DND-41 (cell line): Measurements from ENCODE around the gene RERG.
A peak's percentile ranks its signal among the peaks of the same experiment; 100 is the strongest.

ENCODE experiments used
- ATAC-seq: fragments of 200-7000 bp; cut with Tn5 transposase; 3 replicates; pipeline ENCODE4 v1.9.1; 2021; ENCODE audit warnings: low read depth; ENCODE audit not compliant: insufficient read depth
- DNase-seq: peaks from one replicate; pipeline ENCODE4 v3.0.0-alpha.2; 2020
- H2AFZ ChIP-seq: 2 replicates; pipeline ENCODE4 v1.6.0; 2012; ENCODE audit warnings: low read depth, low read length
- H3K27ac ChIP-seq: 2 replicates; pipeline ENCODE4 v1.5.1; 2012; ENCODE audit warnings: low read length, inconsistent platforms
- H3K27me3 ChIP-seq: fragments of 200-600 bp; sonication (generic); 2 replicates; pipeline ENCODE4 v1.6.0; 2012; ENCODE audit warnings: low read length, mild to moderate bottlenecking, inconsistent platforms; ENCODE audit not compliant: insufficient read depth, poor library complexity
- H3K36me3 ChIP-seq: 2 replicates; pipeline ENCODE4 v1.5.1; 2012; ENCODE audit warnings: low read length, inconsistent platforms; ENCODE audit not compliant: insufficient read depth
- H3K4me1 ChIP-seq: 2 replicates; pipeline ENCODE4 v1.5.1; 2012; ENCODE audit warnings: mild to moderate bottlenecking, low read length; ENCODE audit not compliant: insufficient read depth
- H3K4me2 ChIP-seq: 2 replicates; pipeline ENCODE4 v1.6.0; 2012; ENCODE audit warnings: mild to moderate bottlenecking, moderate library complexity, low read length, inconsistent platforms; ENCODE audit not compliant: insufficient read depth
- H3K4me3 ChIP-seq, 2 experiments: fragments of 200-600 bp in 1 of 2; shearing (Covaris generic) in 1 of 2; 2 replicates each; pipeline ENCODE4 v1.5.1; 2012 to 2016; ENCODE audit warnings: inconsistent platforms in 2 of 2, low read length in 2 of 2, mild to moderate bottlenecking in 2 of 2, low read depth in 1 of 2, moderate library complexity in 1 of 2
- H3K79me2 ChIP-seq: 2 replicates; pipeline ENCODE4 v1.6.0; 2012; ENCODE audit warnings: low read length, inconsistent platforms; ENCODE audit not compliant: insufficient read depth
- H3K9ac ChIP-seq: 2 replicates; pipeline ENCODE4 v1.6.0; 2012; ENCODE audit warnings: low read depth, mild to moderate bottlenecking, inconsistent platforms, low read length, moderate library complexity
- H3K9me3 ChIP-seq: 2 replicates; pipeline ENCODE4 v1.5.1; 2012; ENCODE audit warnings: low read length, moderate library complexity, mild to moderate bottlenecking, inconsistent platforms; ENCODE audit not compliant: insufficient read depth, severe bottlenecking
- H4K20me1 ChIP-seq: 2 replicates; pipeline ENCODE4 v1.6.0; 2012; ENCODE audit warnings: low read length; ENCODE audit not compliant: insufficient read depth
- EZH2 ChIP-seq: IDR thresholded peaks from 3 replicates; pipeline ENCODE4 v1.6.1; 2012; ENCODE audit warnings: borderline replicate concordance, low read depth, mild to moderate bottlenecking, moderate library complexity, low read length, inconsistent platforms; ENCODE audit not compliant: severe bottlenecking
- TF ChIP-seq, protein P1 (sequence below): IDR thresholded peaks from 2 replicates; pipeline ENCODE4 v1.5.1; 2012; ENCODE audit warnings: borderline replicate concordance, low read length, moderate library complexity, mild to moderate bottlenecking; ENCODE audit not compliant: poor library complexity, severe bottlenecking; ENCODE audit errors: extremely low read depth

Gene RERG

GRCh38 chr12:15220915-15221885, at the start of gene RERG:
Gene RERG, minus strand, starts transcription at chr12:15221417. Its CDS starts 3,928 bp downstream, at chr12:15217489.
- TF ChIP-seq, protein P1, sequence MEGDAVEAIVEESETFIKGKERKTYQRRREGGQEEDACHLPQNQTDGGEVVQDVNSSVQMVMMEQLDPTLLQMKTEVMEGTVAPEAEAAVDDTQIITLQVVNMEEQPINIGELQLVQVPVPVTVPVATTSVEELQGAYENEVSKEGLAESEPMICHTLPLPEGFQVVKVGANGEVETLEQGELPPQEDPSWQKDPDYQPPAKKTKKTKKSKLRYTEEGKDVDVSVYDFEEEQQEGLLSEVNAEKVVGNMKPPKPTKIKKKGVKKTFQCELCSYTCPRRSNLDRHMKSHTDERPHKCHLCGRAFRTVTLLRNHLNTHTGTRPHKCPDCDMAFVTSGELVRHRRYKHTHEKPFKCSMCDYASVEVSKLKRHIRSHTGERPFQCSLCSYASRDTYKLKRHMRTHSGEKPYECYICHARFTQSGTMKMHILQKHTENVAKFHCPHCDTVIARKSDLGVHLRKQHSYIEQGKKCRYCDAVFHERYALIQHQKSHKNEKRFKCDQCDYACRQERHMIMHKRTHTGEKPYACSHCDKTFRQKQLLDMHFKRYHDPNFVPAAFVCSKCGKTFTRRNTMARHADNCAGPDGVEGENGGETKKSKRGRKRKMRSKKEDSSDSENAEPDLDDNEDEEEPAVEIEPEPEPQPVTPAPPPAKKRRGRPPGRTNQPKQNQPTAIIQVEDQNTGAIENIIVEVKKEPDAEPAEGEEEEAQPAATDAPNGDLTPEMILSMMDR = peak; percentile 48
- TF ChIP-seq EZH2 = no peak
- H2AFZ ChIP-seq = no peak within 1 kb of the TSS
- no peaks in the 10 kb centered on the region for H3K4me1 ChIP-seq
- H3K4me3 ChIP-seq = no peak within 1 kb of the TSS
- H3K79me2 ChIP-seq = no peaks in the 10 kb centered on the region
- DNase-seq (peak; percentile 7), ATAC-seq (peak; percentile 50; the same call in 1 of the 3 replicates)
- no peaks in the 10 kb centered on the region for H3K9me3 ChIP-seq
- no peaks in the 10 kb centered on the region for H3K36me3 ChIP-seq
- H4K20me1 ChIP-seq = no peaks in the 10 kb centered on the region
- no peak within 1 kb of the TSS for H3K4me2 ChIP-seq
- H3K27ac ChIP-seq = no peak within 1 kb of the TSS
- H3K27me3 ChIP-seq = peaks cover 11% of the 10 kb centered on the region
- no peak within 1 kb of the TSS for H3K9ac ChIP-seq

DNA sequence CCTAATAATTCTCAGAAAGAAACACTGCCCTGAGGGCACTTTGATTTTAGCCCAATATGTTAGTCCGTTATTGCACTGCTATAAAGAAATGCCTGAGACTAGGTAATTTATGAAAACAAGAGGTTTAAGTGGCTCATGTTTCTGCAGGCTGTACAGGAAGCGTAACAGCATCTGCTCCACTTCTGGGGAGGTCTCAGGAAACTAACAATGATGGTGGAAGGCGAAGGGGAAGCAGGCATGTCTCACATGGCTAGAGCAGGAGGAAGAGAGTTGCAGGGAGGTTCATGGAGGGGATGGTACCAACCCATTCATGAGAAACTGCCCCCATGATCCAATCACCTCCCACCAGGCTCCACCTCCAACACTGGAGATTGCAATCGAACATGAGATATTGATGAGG, 49.4 kb upstream of the RERG start:
- Histone ChIP-seq H3K4me2 (no peak overlapping the region), H2AFZ (peak overlapping the region; percentile 50; the same call in 1 of the 2 replicates), H3K27ac (no peak overlapping the region), H3K79me2 (no peaks in the 10 kb centered on the region), H4K20me1 (no peaks in the 10 kb centered on the region), H3K4me3 (no peak overlapping the region), H3K27me3 (no peaks in the 10 kb centered on the region), H3K9me3 (no peaks in the 10 kb centered on the region), H3K4me1 (no peaks in the 10 kb centered on the region), H3K36me3 (no peaks in the 10 kb centered on the region), H3K9ac (no peak overlapping the region)
- DNase-seq = no peak
- no peak for ATAC-seq
- no peak for TF ChIP-seq EZH2
- TF ChIP-seq, protein P1 = no peak

GRCh38 chr12:15268927-15269552, 47.8 kb upstream of the RERG start:
- Histone ChIP-seq H2AFZ (no peak overlapping the region), H3K79me2 (no peaks in the 10 kb centered on the region), H3K36me3 (no peaks in the 10 kb centered on the region), H3K4me2 (no peak overlapping the region), H3K27ac (no peak overlapping the region), H3K4me1 (no peaks in the 10 kb centered on the region), H3K27me3 (no peaks in the 10 kb centered on the region), H3K9ac (no peak overlapping the region), H3K4me3 (no peak overlapping the region), H3K9me3 (no peaks in the 10 kb centered on the region), H4K20me1 (no peaks in the 10 kb centered on the region)
- ATAC-seq = peak; percentile 87
- no peak for TF ChIP-seq EZH2
- TF ChIP-seq, protein P1 = peak; percentile 89
- DNase-seq = peak; percentile 53
